Measurements from ENCODE around the gene SIGLEC14. TPM values are rescaled to one million over a fixed set of nuclear protein-coding genes. Genes with fewer than 3 reads are reported as not detected.
"Not testable (repeated sequence)": the region's sequence is repeated elsewhere in the genome, so short reads cannot be mapped to it uniquely, and the experiment has no call there.

Gene SIGLEC14
- total RNA-seq, 2 donors from 2014 or later, result not detected

GRCh38 chr19:51654783-51655182, 8.2 kb upstream of the SIGLEC14 start:
- H3K9me3 Mint-ChIP-seq, result no peaks in the 10 kb centered on the region
- DNase-seq (ENCODE audit: low spot score), result no peak
- H3K27me3 Mint-ChIP-seq, result peaks cover 21 to 55% of the 10 kb centered on the region in 2 donors
- H3K4me3 Mint-ChIP-seq, result no peak overlapping the region
- no peaks in the 10 kb centered on the region for H3K36me3 Mint-ChIP-seq
- ATAC-seq, result no peak
- H3K27ac Mint-ChIP-seq, result no peak overlapping the region
- H3K4me1 Mint-ChIP-seq (ENCODE audit: low read depth in 2 of 2), result peaks cover 5 to 7% of the 10 kb centered on the region in 2 donors

- Mint-ChIP-seq H3K36me3 (no peaks in the 10 kb centered on the region), H3K9me3 (no peaks in the 10 kb centered on the region), H3K27me3 (peaks cover 24 to 71% of the 10 kb centered on the region in 2 donors), H3K4me3 (no peak overlapping the region), H3K27ac (no peak overlapping the region), H3K4me1 (ENCODE audit: low read depth in 2 of 2) (peaks cover 5 to 7% of the 10 kb centered on the region in 2 donors)
- ATAC-seq (no peak), DNase-seq (ENCODE audit: low spot score) (no peak)
Measured at GRCh38 chr19:51653162-51653561, 6.5 kb upstream of the SIGLEC14 start.

DNA sequence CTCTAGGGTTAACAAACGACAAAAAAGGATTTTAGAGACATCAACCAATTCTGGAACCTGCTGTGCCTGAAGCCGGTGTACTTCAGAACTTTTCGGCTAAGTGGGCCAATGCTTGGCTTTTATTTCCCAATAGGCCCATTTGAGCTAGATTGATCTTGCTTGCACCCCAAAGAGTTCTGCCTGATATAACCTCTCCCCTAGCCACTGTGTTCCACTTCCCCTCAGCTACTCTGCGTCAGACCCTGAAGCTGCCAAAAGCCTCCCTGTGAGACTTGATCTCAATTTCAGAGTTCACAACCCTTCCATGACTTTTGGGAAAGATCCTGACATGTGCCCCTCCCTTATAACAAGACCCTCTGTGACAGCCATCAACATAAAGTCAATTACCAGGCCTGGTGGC, 5.6 kb upstream of the SIGLEC14 start:
- Mint-ChIP-seq H3K4me1 (ENCODE audit: low read depth in 2 of 2) (peaks cover 5 to 7% of the 10 kb centered on the region in 2 donors), H3K9me3 (no peaks in the 10 kb centered on the region), H3K4me3 (no peak overlapping the region), H3K27ac (no peak overlapping the region), H3K27me3 (peaks cover 24 to 69% of the 10 kb centered on the region in 2 donors), H3K36me3 (no peaks in the 10 kb centered on the region)
- ATAC-seq (no peak), DNase-seq (ENCODE audit: low spot score) (no peak)

GRCh38 chr19:51651216-51651846, 4.7 kb upstream of the SIGLEC14 start:
- DNase-seq (ENCODE audit: low spot score) (no peak), ATAC-seq (peak in 1 of 2 donors; percentile 11)
- no peaks in the 10 kb centered on the region for H3K36me3 Mint-ChIP-seq

GRCh38 chr19:51647318-51647717, 693 bp upstream of the SIGLEC14 start:
- Mint-ChIP-seq H3K27me3 (peaks cover 28 to 50% of the 10 kb centered on the region in 2 donors), H3K4me3 (no peak overlapping the region), H3K4me1 (ENCODE audit: low read depth in 2 of 2) (no peaks in the 10 kb centered on the region), H3K9me3 (no peaks in the 10 kb centered on the region), H3K27ac (no peak overlapping the region), H3K36me3 (no peaks in the 10 kb centered on the region)
- ATAC-seq (no peak), DNase-seq (ENCODE audit: low spot score) (no peak)

More at GRCh38 chr19:51651216-51651846, 4.7 kb upstream of the SIGLEC14 start:
- peaks cover 19 to 61% of the 10 kb centered on the region in 2 donors for H3K27me3 Mint-ChIP-seq
- no peaks in the 10 kb centered on the region for H3K9me3 Mint-ChIP-seq
- H3K27ac Mint-ChIP-seq, result no peak overlapping the region
- H3K4me3 Mint-ChIP-seq, result no peak overlapping the region
- no peaks in the 10 kb centered on the region for H3K4me1 Mint-ChIP-seq (ENCODE audit: low read depth in 2 of 2)

GRCh38 chr19:51644636-51645271, 1.9 kb downstream of the SIGLEC14 start:
- Mint-ChIP-seq H3K4me1 (ENCODE audit: low read depth in 2 of 2) (no peaks in the 10 kb centered on the region), H3K27ac (no peak overlapping the region), H3K36me3 (no peaks in the 10 kb centered on the region), H3K9me3 (no peaks in the 10 kb centered on the region), H3K4me3 (peak overlapping the region; percentile 54), H3K27me3 (peaks cover 34 to 38% of the 10 kb centered on the region in 2 donors)
- no peak for ATAC-seq
- no peak for DNase-seq (ENCODE audit: low spot score)

DNA sequence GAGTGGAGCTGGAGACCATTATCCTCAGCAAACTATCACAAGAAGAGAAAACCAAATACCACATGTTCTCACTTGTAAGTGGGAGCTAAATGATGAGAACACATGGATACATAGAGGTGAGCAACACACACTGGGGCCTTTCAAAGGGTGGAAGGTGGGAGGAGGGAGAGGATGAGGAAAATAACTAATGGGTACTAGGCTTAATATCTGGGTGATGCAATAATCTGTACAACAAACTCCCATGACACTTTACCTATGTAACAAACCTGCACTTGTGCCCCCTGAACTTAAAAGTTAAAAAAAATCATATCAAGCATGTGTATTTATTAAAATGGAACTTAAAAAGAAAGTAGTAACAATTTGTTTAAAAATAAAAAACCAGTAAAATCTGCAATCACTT, 5.0 kb downstream of the SIGLEC14 start:
- H3K4me1 Mint-ChIP-seq (ENCODE audit: low read depth in 2 of 2), result peaks cover 7 to 8% of the 10 kb centered on the region in 2 donors
- H3K27me3 Mint-ChIP-seq, result peaks cover 40 to 44% of the 10 kb centered on the region in 2 donors
- DNase-seq (ENCODE audit: low spot score) (no peak), ATAC-seq (no peak)
- H3K4me3 Mint-ChIP-seq, result no peak overlapping the region
- no peak overlapping the region for H3K27ac Mint-ChIP-seq
- no peaks in the 10 kb centered on the region for H3K36me3 Mint-ChIP-seq
- H3K9me3 Mint-ChIP-seq, result no peaks in the 10 kb centered on the region

DNA sequence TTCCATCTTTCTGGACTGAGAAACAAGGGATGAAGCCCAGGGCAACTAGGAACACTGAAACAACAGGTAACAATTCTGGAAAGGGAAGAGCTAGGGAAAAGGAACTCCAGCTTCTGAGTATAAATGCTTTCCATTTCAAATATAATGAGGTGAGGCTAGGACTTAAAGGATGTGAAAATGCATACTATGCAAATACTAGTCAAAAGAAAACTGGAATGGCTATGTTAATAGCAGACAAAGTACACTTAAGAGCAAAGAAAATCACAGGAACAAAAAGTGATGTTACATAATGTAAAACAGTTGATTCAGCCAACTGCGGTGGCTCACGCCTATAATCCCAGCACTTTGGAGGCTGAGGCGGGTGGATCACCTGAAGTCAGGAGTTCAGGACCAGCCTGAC, 6.2 kb downstream of the SIGLEC14 start:
- no peaks in the 10 kb centered on the region for H3K9me3 Mint-ChIP-seq
- no peak overlapping the region for H3K4me3 Mint-ChIP-seq

DNA sequence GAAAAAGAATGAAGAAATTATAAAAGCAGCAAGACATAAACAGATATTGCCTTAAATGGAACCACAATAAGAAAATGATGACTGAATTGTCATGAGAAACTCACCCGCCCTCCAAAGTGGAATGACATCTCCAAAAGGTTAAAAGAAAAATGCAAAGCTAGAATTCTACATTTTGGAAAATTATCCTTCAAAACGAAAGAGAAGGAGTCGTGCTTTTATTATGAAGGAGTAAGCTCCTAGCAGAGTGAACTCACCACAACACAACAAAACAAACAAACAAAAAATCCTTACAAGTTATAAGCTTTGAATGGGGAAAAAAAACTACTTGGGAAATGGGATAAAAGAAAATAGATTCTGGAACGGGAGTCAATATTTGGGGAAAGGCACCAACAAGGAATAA, 6.7 kb downstream of the SIGLEC14 start:
- Mint-ChIP-seq H3K36me3 (no peaks in the 10 kb centered on the region), H3K27ac (no peak overlapping the region), H3K27me3 (peaks cover 36 to 41% of the 10 kb centered on the region in 2 donors), H3K4me1 (ENCODE audit: low read depth in 2 of 2) (peaks cover 7 to 8% of the 10 kb centered on the region in 2 donors), H3K4me3 (no peak overlapping the region), H3K9me3 (no peaks in the 10 kb centered on the region)
- DNase-seq (ENCODE audit: low spot score) (no peak), ATAC-seq (no peak)

More for the DNA sequence above, 6.2 kb downstream of the SIGLEC14 start:
- H3K36me3 Mint-ChIP-seq, result no peaks in the 10 kb centered on the region
- H3K4me1 Mint-ChIP-seq (ENCODE audit: low read depth in 2 of 2), result peaks cover 7 to 8% of the 10 kb centered on the region in 2 donors
- H3K27ac Mint-ChIP-seq, result no peak overlapping the region
- peaks cover 40 to 44% of the 10 kb centered on the region in 2 donors for H3K27me3 Mint-ChIP-seq
- ATAC-seq (no peak), DNase-seq (ENCODE audit: low spot score) (no peak)

DNA sequence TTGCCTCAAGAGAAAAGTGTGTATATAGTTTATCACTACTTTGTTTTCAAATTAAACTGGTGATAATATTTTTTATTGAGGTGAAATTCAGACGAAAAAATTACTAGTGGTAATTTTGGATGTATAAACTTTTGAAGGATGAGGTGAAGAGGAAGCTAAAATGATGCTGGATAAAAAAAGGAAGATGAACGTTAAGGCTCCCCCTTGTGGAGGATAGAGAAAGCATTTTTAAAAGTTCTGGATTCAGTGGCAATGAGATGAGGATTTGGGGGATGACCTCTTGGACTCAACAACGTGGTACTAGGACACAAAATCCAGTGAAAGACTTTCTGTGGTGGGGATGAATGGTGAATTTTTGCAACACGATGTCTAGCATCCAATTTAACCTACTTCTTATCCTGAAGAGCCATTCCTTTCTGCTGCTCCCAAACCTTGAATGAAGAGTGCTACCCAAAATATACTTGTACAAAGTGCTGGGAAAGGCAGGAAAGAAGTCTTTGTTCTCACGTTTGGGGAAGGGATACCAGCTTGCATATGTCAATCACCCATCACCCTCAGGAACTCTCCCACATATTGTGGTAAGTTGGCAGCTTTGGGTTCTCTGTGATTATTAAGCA, 9.2 kb downstream of the SIGLEC14 start:
- H3K36me3 Mint-ChIP-seq, result no peaks in the 10 kb centered on the region
- H3K27ac Mint-ChIP-seq, result peak overlapping the region in 1 of 2 donors; percentile 57
- peaks cover 24 to 28% of the 10 kb centered on the region in 2 donors for H3K27me3 Mint-ChIP-seq
- H3K4me1 Mint-ChIP-seq (ENCODE audit: low read depth in 2 of 2), result peaks cover 7 to 8% of the 10 kb centered on the region in 2 donors
- no peaks in the 10 kb centered on the region for H3K9me3 Mint-ChIP-seq
- ATAC-seq (no peak), DNase-seq (ENCODE audit: low spot score) (no peak)
- peak overlapping the region; percentile 61 for H3K4me3 Mint-ChIP-seq

GRCh38 chr19:51632126-51632525, 14.5 kb downstream of the SIGLEC14 start:
- H3K4me1 Mint-ChIP-seq (ENCODE audit: low read depth in 2 of 2), result peaks cover 3 to 4% of the 10 kb centered on the region in 2 donors
- H3K9me3 Mint-ChIP-seq, result no peaks in the 10 kb centered on the region
- DNase-seq (ENCODE audit: low spot score) (no peak), ATAC-seq (no peak)
- no peaks in the 10 kb centered on the region for H3K36me3 Mint-ChIP-seq
- no peak overlapping the region for H3K27ac Mint-ChIP-seq
- H3K4me3 Mint-ChIP-seq, result no peak overlapping the region
- peaks cover 11 to 13% of the 10 kb centered on the region in 2 donors for H3K27me3 Mint-ChIP-seq

DNA sequence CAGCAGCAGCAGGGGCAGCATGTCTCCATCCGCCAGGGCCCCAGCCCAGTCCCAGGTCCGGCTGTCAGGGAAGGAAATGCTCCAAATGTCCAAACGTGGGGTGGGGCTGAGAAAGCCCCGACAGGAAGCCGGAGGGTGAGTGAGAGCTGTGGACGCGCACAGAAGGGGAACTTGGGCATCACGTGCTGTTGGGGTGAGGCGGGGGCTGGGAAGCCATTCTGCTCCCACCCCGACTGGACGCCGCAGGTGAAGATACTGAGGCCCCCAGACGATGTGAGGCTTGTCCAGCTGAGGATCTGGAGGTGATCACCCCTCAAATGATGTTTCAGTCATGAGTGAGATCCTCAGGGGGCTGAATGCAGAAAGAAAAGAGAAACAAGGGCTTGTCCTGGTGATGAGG, 16.3 kb downstream of the SIGLEC14 start, which contains the start of gene SIGLEC5:
Gene SIGLEC5 (minus strand): TSS at position 87 of the 400 bp plus-strand sequence. CDS start 66 bp downstream, at position 21.
- H3K27ac Mint-ChIP-seq, result not testable (repeated sequence)

GRCh38 chr19:51628153-51628939, 18.3 kb downstream of the SIGLEC14 start:
- H3K27ac Mint-ChIP-seq, result peak overlapping the region in 1 of 2 donors; percentile 25
- peak; percentile 24 to 36 for ATAC-seq
- no peaks in the 10 kb centered on the region for H3K36me3 Mint-ChIP-seq
- H3K27me3 Mint-ChIP-seq, result peaks cover 10 to 18% of the 10 kb centered on the region in 2 donors
- no peaks in the 10 kb centered on the region for H3K9me3 Mint-ChIP-seq
- DNase-seq (ENCODE audit: low spot score), result no peak
- H3K4me3 Mint-ChIP-seq, result no peak overlapping the region
- peaks cover 0 to 5% of the 10 kb centered on the region in 2 donors for H3K4me1 Mint-ChIP-seq (ENCODE audit: low read depth in 2 of 2)

More for the DNA sequence above, 16.3 kb downstream of the SIGLEC14 start, which contains the start of gene SIGLEC5:
- not testable (repeated sequence) for H3K4me3 Mint-ChIP-seq; H3K36me3 Mint-ChIP-seq; DNase-seq (ENCODE audit: low spot score); H3K9me3 Mint-ChIP-seq; H3K4me1 Mint-ChIP-seq (ENCODE audit: low read depth in 2 of 2); ATAC-seq
- peaks cover 10 to 11% of the 10 kb centered on the region in 2 donors for H3K27me3 Mint-ChIP-seq

Measured in natural killer cell treated with Interleukin-12 subunit alpha and Interleukin-12 subunit beta and Interleukin-15 and Interleukin-18, amount 100 ng/mL, for 72 hours (primary cell).